ENCODE measurements around the gene CLDN3.

- TF ChIP-seq CTCF (conservative IDR thresholded peaks at IDR 0.05; ENCODE audit: low read length) = no peak
- TF ChIP-seq EZH2phosphoT487 (IDR thresholded peaks at IDR 0.05; ENCODE audit: borderline replicate concordance, low read depth, low read length) = no peak
Measured at GRCh38 chr7:73758581-73759138, 11.4 kb downstream of the CLDN3 start.
